GM12878 (cell line): Measurements from ENCODE around the gene TLR1.
A peak's percentile ranks its signal among the peaks of the same experiment; 100 is the strongest.

Experiments
- CBX5 ChIP-seq: sonication (generic); IDR thresholded peaks from 2 replicates; pipeline ENCODE4 v1.6.1; 2016; ENCODE audit warnings: low read depth, moderate library complexity, mild to moderate bottlenecking, inconsistent platforms
- CEBPB ChIP-seq, 2 experiments: fragments of 150-350 bp in 1 of 2; IDR thresholded peaks; 2 replicates each; pipeline ENCODE4 v1.6.1; 2012 to 2014; ENCODE audit warnings: low read depth in 2 of 2, low read length in 2 of 2, borderline replicate concordance in 1 of 2, inconsistent platforms in 1 of 2
- CTCF ChIP-seq, 3 experiments: IDR thresholded peaks in 2 of 3; conservative IDR thresholded peaks in 1 of 3; 2 replicates each; pipeline ENCODE4 v1.5.1; 2011; ENCODE audit warnings: low read depth in 3 of 3, low read length in 3 of 3, mild to moderate bottlenecking in 3 of 3, control low read depth in 2 of 3, moderate library complexity in 2 of 3, inconsistent platforms in 1 of 3, mixed read lengths in 1 of 3; ENCODE audit not compliant: control insufficient read depth in 2 of 3, insufficient read depth in 1 of 3; ENCODE audit errors: extremely low read depth in 1 of 3
- FOS ChIP-seq: IDR thresholded peaks from 3 replicates; pipeline ENCODE4 v1.6.1; 2011; ENCODE audit warnings: borderline replicate concordance; ENCODE audit not compliant: insufficient read length; ENCODE audit errors: extremely low read depth
- REST ChIP-seq: IDR thresholded peaks from 2 replicates; pipeline ENCODE4 v1.6.1; 2012; ENCODE audit warnings: mild to moderate bottlenecking, low read depth, low read length
- SREBF2 ChIP-seq: IDR thresholded peaks from 2 replicates; pipeline ENCODE4 v1.6.1; 2012; ENCODE audit warnings: mild to moderate bottlenecking, low read length
- TARDBP ChIP-seq: IDR thresholded peaks from 2 replicates; pipeline ENCODE4 v1.6.1; 2016; ENCODE audit warnings: borderline replicate concordance
- TF ChIP-seq, protein P1 (sequence below): IDR thresholded peaks from 2 replicates; pipeline ENCODE4 v1.6.1; 2011; ENCODE audit warnings: low read depth, low read length, improper control_type of control experiment, borderline replicate concordance

GRCh38 chr4:38804654-38805295, at the start of gene TLR1:
- no peak for TF ChIP-seq FOS
- TF ChIP-seq CBX5: peak; percentile 23; the same call in 1 of the 2 replicates
- TF ChIP-seq, protein P1, sequence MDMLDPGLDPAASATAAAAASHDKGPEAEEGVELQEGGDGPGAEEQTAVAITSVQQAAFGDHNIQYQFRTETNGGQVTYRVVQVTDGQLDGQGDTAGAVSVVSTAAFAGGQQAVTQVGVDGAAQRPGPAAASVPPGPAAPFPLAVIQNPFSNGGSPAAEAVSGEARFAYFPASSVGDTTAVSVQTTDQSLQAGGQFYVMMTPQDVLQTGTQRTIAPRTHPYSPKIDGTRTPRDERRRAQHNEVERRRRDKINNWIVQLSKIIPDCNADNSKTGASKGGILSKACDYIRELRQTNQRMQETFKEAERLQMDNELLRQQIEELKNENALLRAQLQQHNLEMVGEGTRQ: no peak
- TF ChIP-seq REST: no peak
- TF ChIP-seq SREBF2: no peak
- TF ChIP-seq TARDBP: no peak
- peak; percentile 22 to 47 (median 38); a peak in 5 of 6 replicates for TF ChIP-seq CTCF (IDR thresholded peaks at IDR 0.05 in 2 of 3, conservative IDR thresholded peaks at IDR 0.05 in 1 of 3; ENCODE audit: control insufficient read depth in 2 of 3, extremely low read depth in 1 of 3, insufficient read depth in 1 of 3, low read depth in 3 of 3, low read length in 3 of 3)
- TF ChIP-seq CEBPB (IDR thresholded peaks at IDR 0.05; ENCODE audit: borderline replicate concordance in 1 of 2, low read depth in 2 of 2, low read length in 2 of 2): no peak
